Measurements from ENCODE around the gene EPHX1. TPM values are rescaled to one million over a fixed set of nuclear protein-coding genes. Genes with fewer than 3 reads are reported as not detected.

The EPHX1 gene
- polyA plus RNA-seq, 2 of the 4 experiments (the other 2 are of a cell fraction), result 150 to 252 TPM

- Histone ChIP-seq H3K9me3 (no peaks in the 10 kb centered on the region), H3K4me3 (no peak overlapping the region), H3K4me2 (no peak overlapping the region), H3K27ac (no peak overlapping the region), H3K4me1 (peaks cover under 1% of the 10 kb centered on the region; the same call in 1 of the 3 replicates)
- 100% methylated on average over 1 of the region's 1 CpG for WGBS (ENCODE audit: missing lambda C conversion rate)
- FAIRE-seq (no peak), ATAC-seq (no peak), DNase-seq (ENCODE audit: low read depth in 1 of 2, low spot score in 1 of 2) (no peak)
- ChIA-PET CTCF (interaction anchor here (0.8 to 7.2 kb wide), 8 partner anchors 20 to 365 kb away, joined by 3 to 44 read pairs (median 3); partner anchors contain the start of gene SRP9), POLR2A (no interaction called here)
- TF ChIP-seq CEBPB (IDR thresholded peaks at IDR 0.05) (no peak), NFE2L2 (conservative IDR thresholded peaks at IDR 0.05; ENCODE audit: low read length) (no peak), REST (IDR thresholded peaks at IDR 0.05) (no peak), ESRRA (IDR thresholded peaks at IDR 0.05; ENCODE audit: borderline replicate concordance, low read length) (no peak), POLR2A (IDR thresholded peaks at IDR 0.05; ENCODE audit: low read length) (no peak)
These were observed 30.3 kb downstream of the EPHX1 start for GRCh38 chr1:225840223-225840610.

- POLR2A ChIA-PET, result no interaction called here
- FAIRE-seq (no peak), DNase-seq (ENCODE audit: low read depth in 1 of 2, low spot score in 1 of 2) (no peak), ATAC-seq (no peak)
- Histone ChIP-seq H3K4me2 (no peak overlapping the region), H3K9me3 (no peaks in the 10 kb centered on the region), H3K4me1 (peaks cover 5% of the 10 kb centered on the region; the same call in 1 of the 3 replicates), H3K27ac (no peak overlapping the region), H3K4me3 (no peak overlapping the region)
- CTCF ChIA-PET, result interaction anchor here (0.8 to 7.2 kb wide), 9 partner anchors 20 to 366 kb away, joined by 3 to 44 read pairs (median 3); partner anchors contain the start of gene SRP9
- WGBS (ENCODE audit: missing lambda C conversion rate), result 91% methylated on average over 4 of the region's 4 CpGs
- no peak for TF ChIP-seq ZC3H11A (IDR thresholded peaks at IDR 0.05)
- no peak for TF ChIP-seq RFX5 (IDR thresholded peaks at IDR 0.05)
- no peak for TF ChIP-seq HMGXB4 (CRISPR knock-in tag; IDR thresholded peaks at IDR 0.05; ENCODE audit: borderline replicate concordance)
- no peak for TF ChIP-seq NR3C1 (IDR thresholded peaks at IDR 0.05)
- peak; percentile 58 for TF ChIP-seq MAFK (IDR thresholded peaks at IDR 0.05; ENCODE audit: partially characterized antibody)
These were observed 30.8 kb downstream of the EPHX1 start for GRCh38 chr1:225840713-225841112.

- Histone ChIP-seq H3K4me2 (no peak overlapping the region), H3K27ac (no peak overlapping the region), H3K4me3 (no peak overlapping the region), H3K9me3 (no peaks in the 10 kb centered on the region), H3K4me1 (peaks cover 6% of the 10 kb centered on the region; the same call in 1 of the 3 replicates)
- no peak for TF ChIP-seq RCOR1 (IDR thresholded peaks at IDR 0.05; ENCODE audit: low read depth, low read length)
- TF ChIP-seq FOXS1 (CRISPR knock-in tag; IDR thresholded peaks at IDR 0.05), result no peak
- no peak for TF ChIP-seq HDAC2 (IDR thresholded peaks at IDR 0.05)
- no peak for TF ChIP-seq KDM1A (IDR thresholded peaks at IDR 0.05; ENCODE audit: low read depth)
- TF ChIP-seq RFX5 (IDR thresholded peaks at IDR 0.05), result no peak
- no peak for TF ChIP-seq ZFP36 (IDR thresholded peaks at IDR 0.05; ENCODE audit: borderline replicate concordance, partially characterized antibody)
- TF ChIP-seq BHLHE40 (IDR thresholded peaks at IDR 0.05; ENCODE audit: low read depth, low read length), result no peak
- TF ChIP-seq BCL3 (IDR thresholded peaks at IDR 0.05), result no peak
- no peak for TF ChIP-seq KDM5A (IDR thresholded peaks at IDR 0.05)
- TF ChIP-seq MAFK (IDR thresholded peaks at IDR 0.05; ENCODE audit: partially characterized antibody), result no peak
- 82% methylated on average over 12 of the region's 12 CpGs for WGBS (ENCODE audit: missing lambda C conversion rate)
- ChIA-PET CTCF (interaction anchor here (1.4 to 7.2 kb wide), 3 partner anchors 33 to 367 kb away, joined by 3 to 44 read pairs (median 5); partner anchors contain the start of gene SRP9), POLR2A (no interaction called here)
- DNase-seq (ENCODE audit: low read depth in 1 of 2, low spot score in 1 of 2) (no peak), ATAC-seq (no peak), FAIRE-seq (no peak)
These were observed 32.1 kb downstream of the EPHX1 start for GRCh38 chr1:225842074-225842473.

All from A549 (cell line).